ENCODE data around the gene SUZ12.
"Not testable (repeated sequence)": the region's sequence is repeated elsewhere in the genome, so short reads cannot be mapped to it uniquely, and the experiment has no call there.

Gene SUZ12

GRCh38 chr17:31926100-31926729 lies 10.6 kb upstream of the SUZ12 start:
- TF ChIP-seq CTCF (IDR thresholded peaks at IDR 0.05; ENCODE audit: insufficient read depth, low read depth, low read length, missing control alignments) = no peak
- no peak for DNase-seq (ENCODE audit: low read depth)
- H3K4me3 ChIP-seq (ENCODE audit: low read length) = no peak overlapping the region

DNA sequence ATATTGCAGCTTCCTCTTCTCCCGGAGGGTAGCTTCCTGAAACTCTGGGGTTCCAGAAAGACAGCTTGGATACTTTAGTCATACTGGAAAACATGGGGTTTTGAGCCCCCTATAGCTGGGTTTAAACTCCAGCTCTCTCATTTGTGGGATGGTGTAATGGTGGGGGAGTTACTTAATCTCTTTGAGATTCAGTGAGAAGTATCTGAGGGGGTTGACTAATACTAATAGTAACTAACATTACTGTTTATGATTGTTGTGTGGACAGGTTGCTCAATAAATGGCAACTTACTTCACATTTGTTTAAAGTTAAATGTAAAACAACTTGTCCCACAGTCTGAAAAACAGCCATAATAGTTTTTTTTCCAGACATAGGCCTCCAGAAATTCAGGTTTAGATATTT lies 5.1 kb upstream of the SUZ12 start:
- no peak for TF ChIP-seq CTCF (IDR thresholded peaks at IDR 0.05; ENCODE audit: insufficient read depth, low read depth, low read length, missing control alignments)
- peak; percentile 14 for DNase-seq (ENCODE audit: low read depth)
- H3K4me3 ChIP-seq (ENCODE audit: low read length) = no peak overlapping the region

DNA sequence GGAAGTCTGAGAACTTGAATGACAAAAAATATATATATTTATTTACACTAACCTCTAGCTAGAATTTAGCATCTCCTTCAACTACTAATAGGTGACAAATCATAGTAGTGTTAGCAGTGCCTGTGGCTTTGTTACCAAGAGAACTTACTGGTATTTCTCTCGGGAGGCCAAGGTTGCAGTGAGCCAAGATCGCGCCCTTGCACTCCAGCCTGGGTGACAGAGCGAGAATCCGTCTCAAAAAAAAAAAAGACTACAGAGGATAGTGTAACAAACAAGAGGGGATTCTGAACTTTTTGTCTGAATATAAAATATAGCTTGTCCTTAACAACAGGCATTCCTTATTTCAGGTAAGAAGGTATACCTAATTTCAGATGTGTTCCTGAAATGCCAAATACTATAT lies 1.3 kb upstream of the SUZ12 start:
- DNase-seq (ENCODE audit: low read depth) = no peak
- H3K4me3 ChIP-seq (ENCODE audit: low read length) = no peak overlapping the region
- no peak for TF ChIP-seq CTCF (IDR thresholded peaks at IDR 0.05; ENCODE audit: insufficient read depth, low read depth, low read length, missing control alignments)

DNA sequence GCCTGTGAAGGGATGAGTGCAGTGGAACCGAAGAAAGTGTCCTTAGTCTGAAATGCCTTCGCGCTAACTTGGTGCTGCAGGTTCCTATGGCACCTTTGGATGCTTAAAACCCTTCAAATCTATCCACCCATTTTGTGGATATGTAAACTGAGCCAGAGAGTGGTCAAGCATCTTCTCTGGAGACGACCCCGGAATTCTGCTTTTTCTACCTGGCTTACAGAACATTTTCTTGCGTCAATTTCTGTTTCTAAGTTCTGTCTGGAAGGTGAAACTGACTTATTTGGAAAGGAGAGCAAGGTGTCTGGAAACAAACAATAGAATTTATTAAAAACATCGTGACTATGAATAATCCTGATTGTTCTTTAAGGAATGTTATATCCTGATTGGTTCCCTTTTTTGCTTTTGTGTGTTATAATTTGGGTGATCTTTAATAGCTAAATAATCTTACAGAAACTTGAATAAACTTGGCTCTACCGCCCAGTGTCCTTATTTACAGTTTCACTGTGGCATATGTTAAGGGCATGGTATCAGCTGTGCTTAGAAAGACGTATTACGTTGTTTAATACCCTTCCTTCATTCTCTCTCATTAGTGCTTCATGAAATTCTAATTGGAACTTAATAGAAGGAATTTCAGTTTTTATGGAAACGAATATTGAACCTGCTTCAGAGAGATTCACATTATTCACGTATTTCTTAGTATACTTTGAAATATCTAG lies 1.3 kb downstream of the SUZ12 start:
- peak overlapping the region; percentile 46 for H3K4me3 ChIP-seq (ENCODE audit: low read length)
- not testable (repeated sequence) for DNase-seq (ENCODE audit: low read depth)

- H3K4me3 ChIP-seq (ENCODE audit: low read length); DNase-seq (ENCODE audit: low read depth): not testable (repeated sequence)
These were observed 5.1 kb downstream of the SUZ12 start for GRCh38 chr17:31941916-31942315.

GRCh38 chr17:31942396-31942795 lies 5.6 kb downstream of the SUZ12 start:
- not testable (repeated sequence) for DNase-seq (ENCODE audit: low read depth); H3K4me3 ChIP-seq (ENCODE audit: low read length)

DNA sequence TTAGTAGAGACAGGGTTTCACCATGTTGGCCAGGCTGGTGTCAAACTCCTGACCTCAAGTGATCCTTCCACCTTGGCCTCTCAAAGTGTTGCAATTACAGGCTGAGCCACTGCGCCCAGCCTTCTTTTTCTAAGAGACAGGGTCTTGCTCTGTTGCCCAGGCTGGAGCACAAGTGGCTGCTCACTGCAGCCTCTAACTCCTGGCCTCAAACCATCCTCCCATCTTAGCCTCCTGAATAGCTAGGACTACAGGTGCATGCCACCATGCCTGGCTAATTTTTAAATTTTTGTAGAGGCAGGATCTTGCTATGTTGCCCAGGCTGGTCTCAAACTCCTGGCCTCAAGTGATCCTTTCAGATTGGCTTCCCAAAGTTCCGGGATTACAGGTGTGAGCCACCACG lies 15.1 kb downstream of the SUZ12 start:
- not testable (repeated sequence) for H3K4me3 ChIP-seq (ENCODE audit: low read length); DNase-seq (ENCODE audit: low read depth)

DNA sequence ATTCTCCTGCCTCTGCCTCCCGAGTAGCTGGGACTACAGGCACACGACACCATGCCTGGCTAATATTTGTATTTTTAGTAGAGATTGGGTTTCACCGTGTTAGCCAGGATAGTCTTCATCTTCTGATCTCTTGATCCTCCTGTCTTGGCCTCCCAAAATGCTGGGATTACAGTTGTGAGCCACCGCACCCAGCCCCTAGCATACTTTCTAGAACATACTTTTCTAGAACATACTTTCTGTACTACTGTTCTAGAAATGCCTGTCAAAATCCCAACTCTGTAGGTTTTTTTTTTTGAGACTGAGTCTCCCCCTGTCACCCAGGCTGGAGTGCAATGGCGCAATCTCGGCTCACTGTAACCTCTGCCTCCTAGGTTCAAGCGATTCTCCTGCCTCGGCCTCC lies 27.3 kb downstream of the SUZ12 start:
- DNase-seq (ENCODE audit: low read depth); H3K4me3 ChIP-seq (ENCODE audit: low read length): not testable (repeated sequence)

DNA sequence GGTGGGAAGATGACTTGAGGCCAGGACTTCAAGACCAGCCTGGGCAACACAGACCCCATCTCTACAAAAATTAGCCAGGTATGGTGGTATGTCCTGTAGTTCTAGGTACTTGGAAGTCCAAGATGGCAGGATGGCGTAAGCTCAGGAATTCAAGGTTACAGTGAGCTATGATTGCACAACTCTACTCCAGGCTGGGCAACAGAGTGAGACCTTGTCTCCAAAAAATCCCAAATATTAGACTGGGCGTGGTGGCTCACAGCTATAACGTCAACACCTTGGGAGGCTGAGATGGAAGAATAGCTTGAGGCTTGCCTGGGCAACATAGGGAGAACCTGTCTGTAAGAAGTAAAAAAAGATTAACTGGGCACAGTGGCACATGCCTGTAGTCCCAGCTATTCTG lies 30.8 kb downstream of the SUZ12 start:
- DNase-seq (ENCODE audit: low read depth) = peak; percentile 27
- no peak for TF ChIP-seq CTCF (IDR thresholded peaks at IDR 0.05; ENCODE audit: insufficient read depth, low read depth, low read length, missing control alignments)
- no peak overlapping the region for H3K4me3 ChIP-seq (ENCODE audit: low read length)

- not testable (repeated sequence) for H3K4me3 ChIP-seq (ENCODE audit: low read length)
- DNase-seq (ENCODE audit: low read depth) = peak; percentile 1
These were observed 33.6 kb downstream of the SUZ12 start for GRCh38 chr17:31970416-31970815.

- DNase-seq (ENCODE audit: low read depth) = peak; percentile 50
- not testable (repeated sequence) for H3K4me3 ChIP-seq (ENCODE audit: low read length)
These were observed 37.7 kb downstream of the SUZ12 start for GRCh38 chr17:31974269-31975071.

DNA sequence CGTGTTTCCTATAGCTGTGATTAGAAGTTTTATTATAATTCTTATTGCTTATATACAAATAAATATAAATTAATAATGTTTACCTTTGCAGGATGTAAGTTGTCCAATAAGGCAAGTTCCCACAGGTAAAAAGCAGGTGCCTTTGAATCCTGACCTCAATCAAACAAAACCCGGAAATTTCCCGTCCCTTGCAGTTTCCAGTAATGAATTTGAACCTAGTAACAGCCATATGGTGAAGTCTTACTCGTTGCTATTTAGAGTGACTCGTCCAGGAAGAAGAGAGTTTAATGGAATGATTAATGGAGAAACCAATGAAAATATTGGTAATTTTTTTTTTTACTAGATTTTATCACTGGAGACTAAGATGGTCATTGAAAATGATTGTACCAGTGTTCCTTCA lies 38.6 kb downstream of the SUZ12 start:
- DNase-seq (ENCODE audit: low read depth) = peak; percentile 48
- H3K4me3 ChIP-seq (ENCODE audit: low read length) = not testable (repeated sequence)

GRCh38 chr17:31991821-31992220 lies 55.0 kb downstream of the SUZ12 start:
- not testable (repeated sequence) for H3K4me3 ChIP-seq (ENCODE audit: low read length)
- DNase-seq (ENCODE audit: low read depth) = peak; percentile 28
